H1 (cell line): ENCODE data around the gene RFFL. TPM values are rescaled to one million over a fixed set of nuclear protein-coding genes. Genes with fewer than 3 reads are reported as not detected.

Source experiments
- CTCF ChIA-PET: fragments of 300-600 bp; sonication (Branson Sonifier 250); formaldehyde crosslinking; loops from one replicate; lab custom pipeline; 2021; ENCODE audit not compliant: partially characterized antibody; lab: Charles Lee
- POLR2A ChIA-PET: fragments of 300-600 bp; sonication (Branson Sonifier 250); formaldehyde crosslinking; loops from one replicate; lab custom pipeline; 2021; ENCODE audit warnings: inconsistent platforms; ENCODE audit not compliant: partially characterized antibody; lab: Charles Lee
- DNase-seq, 2 experiments: peaks; one replicate each; pipeline versions ENCODE4 v3.0.0 to v3.0.0-alpha.2; 2010 to 2022; ENCODE audit warnings: low spot score in 2 of 2, low read depth in 1 of 2, mixed read lengths in 1 of 2
- FAIRE-seq: peaks from 2 replicates; lab custom pipeline; 2011; peaks lifted over from hg19 to GRCh38; lab: Jason Lieb, UNC
- H2AFZ ChIP-seq: 2 replicates; pipeline ENCODE4 v1.8.1; 2012; ENCODE audit warnings: low read length, inconsistent platforms
- H2AK5ac ChIP-seq: 2 replicates; pipeline ENCODE4 v1.6.1; 2013; ENCODE audit warnings: low read depth, low read length
- H2BK120ac ChIP-seq: replicated peaks from 2 replicates; pipeline ENCODE3; 2013; ENCODE audit warnings: low read depth, low read length, inconsistent platforms
- H2BK12ac ChIP-seq: 2 replicates; pipeline ENCODE4 v1.6.1; 2013; ENCODE audit warnings: low read depth, low read length
- H2BK15ac ChIP-seq: 2 replicates; pipeline ENCODE4 v1.6.1; 2013; ENCODE audit warnings: low read length
- H2BK20ac ChIP-seq: 2 replicates; pipeline ENCODE4 v1.6.1; 2013; ENCODE audit warnings: low read length
- H2BK5ac ChIP-seq: 2 replicates; pipeline ENCODE4 v1.6.1; 2013; ENCODE audit warnings: low read depth, low read length
- H3K14ac ChIP-seq: 2 replicates; pipeline ENCODE4 v1.6.1; 2013; ENCODE audit warnings: inconsistent platforms; ENCODE audit not compliant: insufficient read length
- H3K18ac ChIP-seq: 2 replicates; pipeline ENCODE4 v1.6.1; 2013; ENCODE audit warnings: low read length; ENCODE audit errors: extremely low read depth
- H3K23ac ChIP-seq: 2 replicates; pipeline ENCODE4 v1.6.1; 2013; ENCODE audit warnings: inconsistent platforms; ENCODE audit not compliant: insufficient read length
- H3K23me2 ChIP-seq: 2 replicates; pipeline ENCODE4 v1.6.1; 2013; ENCODE audit warnings: low read depth, low read length
- H3K27ac ChIP-seq: 2 replicates; pipeline ENCODE4 v1.6.1; 2011; ENCODE audit warnings: low read depth, low read length, inconsistent platforms
- H3K27me3 ChIP-seq, 4 experiments: replicated peaks in 1 of 4; 1 replicate in 1 of 4; 2 replicates in 3 of 4; pipeline versions ENCODE4 v1.6.1 to v1.8.1; 2011 to 2013; ENCODE audit warnings: low read length in 3 of 4, mild to moderate bottlenecking in 3 of 4, inconsistent platforms in 2 of 4, mixed read lengths in 2 of 4, moderate library complexity in 1 of 4; ENCODE audit not compliant: control insufficient read depth in 3 of 4, insufficient read depth in 3 of 4; ENCODE audit errors: extremely low read depth in 1 of 4
- H3K36me3 ChIP-seq, 4 experiments: 2 replicates each; pipeline versions ENCODE4 v1.6.1 to v1.8.1; 2011 to 2013; ENCODE audit warnings: mild to moderate bottlenecking in 4 of 4, low read length in 3 of 4, moderate library complexity in 2 of 4, control low read depth in 1 of 4, inconsistent platforms in 1 of 4; ENCODE audit not compliant: insufficient read depth in 4 of 4, control insufficient read depth in 2 of 4
- H3K4ac ChIP-seq: replicated peaks from 2 replicates; pipeline ENCODE3; 2013; ENCODE audit warnings: low read length, low read depth, mixed read lengths, inconsistent platforms; ENCODE audit not compliant: insufficient read length
- H3K4me1 ChIP-seq, 4 experiments: replicated peaks in 1 of 4; 1 replicate in 1 of 4; 2 replicates in 3 of 4; pipeline versions ENCODE4 v1.6.1 to v1.8.1; 2011 to 2013; ENCODE audit warnings: low read length in 3 of 4, inconsistent platforms in 2 of 4, mixed read lengths in 1 of 4; ENCODE audit not compliant: insufficient read depth in 4 of 4, control insufficient read depth in 3 of 4
- H3K4me2 ChIP-seq, 2 experiments: 2 replicates each; pipeline versions ENCODE4 v1.6.1 to v1.8.1; 2011 to 2013; ENCODE audit warnings: low read depth in 2 of 2, low read length in 2 of 2, control low read depth in 1 of 2, inconsistent platforms in 1 of 2, mild to moderate bottlenecking in 1 of 2; ENCODE audit not compliant: insufficient read depth in 1 of 2
- H3K4me3 ChIP-seq, 4 experiments: fragments of 200-600, 300-600 bp in 1 of 4; sonication (generic), shearing (Covaris generic), sonication (Bioruptor Twin) in 1 of 4; 2 replicates each; pipeline versions ENCODE4 v1.5.1 to v1.8.1; 2011 to 2016; ENCODE audit warnings: low read length in 4 of 4, low read depth in 3 of 4, control low read depth in 2 of 4, inconsistent platforms in 2 of 4, mild to moderate bottlenecking in 2 of 4, mixed read lengths in 1 of 4, moderate library complexity in 1 of 4; ENCODE audit not compliant: insufficient read depth in 2 of 4; ENCODE audit errors: extremely low read depth in 1 of 4
- H3K56ac ChIP-seq: replicated peaks from 2 replicates; pipeline ENCODE3; 2013; ENCODE audit warnings: low read depth, mild to moderate bottlenecking, mixed read lengths, low read length, inconsistent platforms; ENCODE audit not compliant: insufficient read length
- H3K79me1 ChIP-seq: 2 replicates; pipeline ENCODE4 v1.6.1; 2013; ENCODE audit warnings: low read depth, low read length, control low read depth
- H3K79me2 ChIP-seq, 2 experiments: 2 replicates each; pipeline versions ENCODE4 v1.6.1 to v1.8.1; 2012 to 2013; ENCODE audit warnings: low read length in 2 of 2, mild to moderate bottlenecking in 2 of 2, inconsistent platforms in 1 of 2; ENCODE audit not compliant: insufficient read depth in 2 of 2, control insufficient read depth in 1 of 2
- H3K9ac ChIP-seq, 4 experiments: replicated peaks in 1 of 4; 1 replicate in 1 of 4; 2 replicates in 3 of 4; pipeline versions ENCODE4 v1.6.1 to v1.8.1; 2011 to 2013; ENCODE audit warnings: low read depth in 3 of 4, low read length in 3 of 4, control low read depth in 2 of 4, mild to moderate bottlenecking in 2 of 4, moderate library complexity in 2 of 4, inconsistent platforms in 1 of 4; ENCODE audit errors: extremely low read depth in 1 of 4
- H3K9me3 ChIP-seq, 2 experiments: 2 replicates each; pipeline versions ENCODE4 v1.6.1 to v1.8.1; 2012 to 2013; ENCODE audit warnings: mild to moderate bottlenecking in 2 of 2, moderate library complexity in 2 of 2, control low read depth in 1 of 2, inconsistent platforms in 1 of 2, low read depth in 1 of 2, low read length in 1 of 2, mixed read lengths in 1 of 2; ENCODE audit not compliant: insufficient read depth in 2 of 2
- H4K20me1 ChIP-seq, 2 experiments: replicated peaks in 1 of 2; 2 replicates each; pipeline versions ENCODE3 to v1.8.1; 2011 to 2013; ENCODE audit warnings: inconsistent platforms in 2 of 2, low read length in 2 of 2, mild to moderate bottlenecking in 1 of 2; ENCODE audit not compliant: insufficient read depth in 2 of 2, control insufficient read depth in 1 of 2
- H4K5ac ChIP-seq: 2 replicates; pipeline ENCODE4 v1.6.1; 2013; ENCODE audit warnings: low read length, low read depth, mixed read lengths, inconsistent platforms; ENCODE audit not compliant: insufficient read length
- H4K8ac ChIP-seq: 2 replicates; pipeline ENCODE4 v1.8.0; 2013; ENCODE audit warnings: mild to moderate bottlenecking, moderate library complexity, low read length, inconsistent platforms; ENCODE audit not compliant: insufficient read depth; ENCODE audit errors: extremely low read depth
- H4K91ac ChIP-seq: replicated peaks from 2 replicates; pipeline ENCODE3; 2013; ENCODE audit warnings: low read length, mixed read lengths, inconsistent platforms; ENCODE audit not compliant: insufficient read length
- NRF1 ChIP-seq: IDR thresholded peaks from 2 replicates; pipeline ENCODE4 v1.6.1; 2011; ENCODE audit warnings: mild to moderate bottlenecking, low read depth, low read length, improper control_type of control experiment
- POLR2A ChIP-seq, 2 experiments: IDR thresholded peaks; 1 replicate in 1 of 2; 2 replicates in 1 of 2; pipeline ENCODE4 v1.6.1; 2011; ENCODE audit warnings: low read depth in 2 of 2, low read length in 2 of 2, mild to moderate bottlenecking in 2 of 2; ENCODE audit errors: control extremely low read depth in 1 of 2
- WGBS, 2 experiments: shearing (Covaris generic) in 1 of 2; methylation state at CpG; one replicate each; pipeline versions ENCODE4 v1.1.6 to v1.1.7; 2013 to 2015; ENCODE audit warnings: low lambda C conversion rate in 2 of 2, mixed read lengths in 2 of 2, inconsistent platforms in 1 of 2, low coverage in 1 of 2, missing lambda C conversion rate in 1 of 2; ENCODE audit not compliant: insufficient replicate concordance in 2 of 2, insufficient coverage in 1 of 2, insufficient read length in 1 of 2; ENCODE audit errors: extremely low coverage in 1 of 2, missing lambda C conversion rate in 1 of 2; 5-methylcytosine and 5-hydroxymethylcytosine counted together
- polyA plus RNA-seq, 7 experiments: library from polyadenylated mRNA; depleted of rRNA in 3 of 7; stranded (reverse) in 5 of 7; unstranded in 2 of 7; fragments of >200 nt in 5 of 7; fragments of 200-250 nt in 2 of 7; gene quantifications; 1 replicate in 5 of 7; 2 replicates in 1 of 7; 4 replicates in 1 of 7; pipeline versions ENCODE4 v1.2.1 to v1.2.3, GENCODE V29; 2011 to 2013; ENCODE audit warnings: missing spikeins in 2 of 7, mixed read lengths in 2 of 7
- total RNA-seq: library from RNA; stranded (reverse); fragmentation: NEBNext Ultra II Directional; extraction: Animal tissue kit (Norgen Biotek cat#: 25700); gene quantifications from 2 replicates; pipeline ENCODE4 v1.2.1, GENCODE V29; 2021

The RFFL gene
- total and polyA plus RNA-seq, 2 of the 8 experiments (the other 6 are each of a cell fraction or from before 2014, with no cell fraction given): 14.0 to 24.5 TPM

- peaks cover 18 to 67% (median 39%) of the 10 kb centered on the region in 4 experiments for H3K36me3 ChIP-seq
- FAIRE-seq (no peak), DNase-seq (no peak)
- no peak overlapping the region for H2BK12ac ChIP-seq
- H3K4me2 ChIP-seq: no peak overlapping the region
- H3K27me3 ChIP-seq: no peaks in the 10 kb centered on the region
- H3K4me3 ChIP-seq: no peak overlapping the region
- no peak overlapping the region for H3K27ac ChIP-seq
- H3K79me1 ChIP-seq: no peaks in the 10 kb centered on the region
- H2BK120ac ChIP-seq: no peak overlapping the region
- CTCF ChIA-PET: interaction anchor here (0.6 to 0.8 kb wide), 2 partner anchors 88 to 128 kb away, joined by 3 read pairs; no protein-coding TSS in a partner anchor
- no peak overlapping the region for H4K91ac ChIP-seq
- H2BK5ac ChIP-seq: no peak overlapping the region
- 87% methylated on average over 4 of the region's 4 CpGs; no CpG with 5 or more reads in 1 of the 2 experiments for WGBS, 2 experiments
- H2BK15ac ChIP-seq: no peak overlapping the region
- H4K20me1 ChIP-seq: peaks cover 3 to 5% of the 10 kb centered on the region in 2 experiments
- no peaks in the 10 kb centered on the region for H3K9me3 ChIP-seq
- no peaks in the 10 kb centered on the region for H3K79me2 ChIP-seq
- peaks cover 0 to 3% (median 0%) of the 10 kb centered on the region in 4 experiments; a peak in 2 of 7 replicates for H3K4me1 ChIP-seq
- no peak overlapping the region for H3K4ac ChIP-seq
- H3K18ac ChIP-seq: no peak overlapping the region
- H3K56ac ChIP-seq: no peak overlapping the region
- H3K23me2 ChIP-seq: no peaks in the 10 kb centered on the region
- H2BK20ac ChIP-seq: no peak overlapping the region
- H4K5ac ChIP-seq: no peak overlapping the region
- no peak overlapping the region for H3K23ac ChIP-seq
- no peak overlapping the region for H2AK5ac ChIP-seq
- POLR2A ChIA-PET: interaction anchor here (1.0 to 1.5 kb wide), 5 partner anchors 9 to 56 kb away, joined by 3 to 4 read pairs (median 3); no protein-coding TSS in a partner anchor
- H2AFZ ChIP-seq: no peak overlapping the region
- H3K14ac ChIP-seq: no peak overlapping the region
- H3K9ac ChIP-seq: no peak overlapping the region
- H4K8ac ChIP-seq: no peak overlapping the region
- TF ChIP-seq POLR2A (IDR thresholded peaks at IDR 0.05; ENCODE audit: control extremely low read depth in 1 of 2, low read depth in 2 of 2, low read length in 2 of 2): peak in 1 of 2 experiments; percentile 55; a peak in 1 of 3 replicates
- TF ChIP-seq NRF1: no peak
Measured at GRCh38 chr17:35006345-35006744, 57.2 kb downstream of the RFFL start.
